T-helper 1 cell treated with Interleukin-12 subunit alpha and Interleukin-12 subunit beta and Interleukin-4 antibody, amounts not matched to agents 30 ng/mL and 1 ng/mL, for 36 hours (primary cell): Measurements from ENCODE around the gene DNTT. TPM values are rescaled to one million over a fixed set of nuclear protein-coding genes. Genes with fewer than 3 reads are reported as not detected.

Source experiments
- intact Hi-C: fragments of 100-400 bp; cut with micrococcal nuclease; formaldehyde crosslinking; loops from one replicate; pipeline ENCODE4 v1.15.1; 2024
- total RNA-seq: library from RNA; stranded (reverse); gene quantifications from 2 replicates; pipeline ENCODE4 v1.2.3, GENCODE V29; 2022

The DNTT gene
- not detected in 2 replicates for total RNA-seq

GRCh38 chr10:96304230-96304629 is at the start of gene DNTT:
Gene DNTT (plus strand): TSS chr10:96304434. CDS start chr10:96304498, 64 bp downstream.
- intact Hi-C loops = no loop called here

GRCh38 chr10:96254976-96255375 is 49.3 kb upstream of the DNTT start:
- intact Hi-C loops = no loop called here

DNA sequence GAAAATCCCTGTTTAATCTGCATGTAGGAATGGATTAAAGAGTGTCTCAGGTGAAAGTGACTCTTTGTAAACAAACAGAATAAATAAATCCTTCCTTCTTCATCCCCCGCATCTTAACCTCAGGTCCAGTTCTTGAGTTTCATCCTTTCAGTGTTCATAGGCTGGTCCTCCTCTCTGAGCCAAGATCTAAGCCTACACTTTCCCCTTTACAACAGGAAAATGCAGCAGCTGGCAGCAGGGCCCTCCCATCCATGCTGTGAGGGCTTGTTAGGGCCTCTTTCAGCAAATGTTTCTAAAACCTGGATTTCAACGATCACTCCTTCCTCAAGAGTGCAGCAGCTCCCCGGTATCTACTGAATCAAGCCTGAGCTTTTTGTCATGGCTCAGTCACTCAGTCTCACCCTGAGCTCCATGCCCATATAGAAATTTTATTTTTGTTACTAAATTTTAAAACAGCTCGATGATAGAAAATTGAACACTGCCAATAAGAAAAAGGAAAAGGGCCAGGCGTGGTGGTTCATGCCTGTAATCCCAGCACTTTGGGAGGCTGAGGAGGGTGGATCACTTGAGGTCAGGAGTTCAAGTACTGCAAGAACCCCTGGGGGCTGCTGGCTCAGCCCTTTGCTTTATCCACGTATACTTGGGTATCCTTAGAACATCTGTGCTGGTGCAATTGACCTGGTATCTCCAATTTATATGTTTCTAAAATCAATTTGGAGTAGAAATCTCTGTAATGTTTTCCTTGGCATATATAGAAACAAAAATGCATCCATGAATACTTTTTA is 48.5 kb upstream of the DNTT start:
- intact Hi-C loops = no loop called here

GRCh38 chr10:96257944-96258343 is 46.3 kb upstream of the DNTT start:
- intact Hi-C loops = no loop called here

DNA sequence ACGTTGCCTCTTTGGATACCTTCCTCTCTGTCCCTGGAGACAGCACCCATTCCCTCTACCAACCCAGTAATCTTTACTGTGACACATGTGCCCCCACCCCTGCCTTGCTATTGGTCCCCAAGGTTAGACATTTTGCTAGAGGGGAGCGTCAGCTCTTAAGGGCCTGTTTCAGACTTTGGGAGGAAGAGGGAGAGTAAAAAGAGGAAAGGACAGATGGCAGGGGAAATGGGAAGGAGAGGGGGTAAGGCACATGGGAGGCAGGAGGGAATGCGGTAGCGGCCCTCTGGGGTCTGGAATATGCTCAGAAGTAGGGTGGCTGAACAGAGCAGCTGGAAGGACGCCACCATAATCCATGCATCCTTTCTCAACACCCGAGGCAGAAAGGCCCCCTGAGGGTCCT is 45.1 kb upstream of the DNTT start:
- intact Hi-C loops = no loop called here

DNA sequence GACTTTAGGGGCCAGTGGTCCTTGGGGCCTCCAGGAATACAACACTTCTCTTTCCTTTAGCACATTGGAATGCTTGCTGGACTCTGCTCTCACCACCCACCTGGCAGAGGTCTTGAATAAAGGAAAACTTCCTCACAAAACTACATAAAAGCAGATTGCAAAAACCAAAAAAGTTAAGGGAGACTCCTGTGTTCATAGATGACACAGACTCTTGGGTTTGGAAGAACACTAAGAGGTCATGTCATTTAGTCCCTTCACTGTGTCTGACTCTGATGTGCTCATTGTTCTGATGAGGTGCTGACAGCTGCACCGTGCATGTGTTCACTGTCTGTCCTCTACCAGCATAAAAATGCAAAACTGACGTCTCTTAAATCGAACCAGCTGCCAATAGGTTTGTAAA is 44.2 kb upstream of the DNTT start:
- intact Hi-C loops = no loop called here

- intact Hi-C loops = no loop called here
These were observed 43.1 kb upstream of the DNTT start for GRCh38 chr10:96261132-96261531.

GRCh38 chr10:96261930-96262329 is 42.3 kb upstream of the DNTT start:
- intact Hi-C loops = no loop called here

GRCh38 chr10:96263176-96263575 is 41.1 kb upstream of the DNTT start:
- intact Hi-C loops = no loop called here

- intact Hi-C loops = no loop called here
These were observed 40.6 kb upstream of the DNTT start for GRCh38 chr10:96263669-96264068.

GRCh38 chr10:96264938-96265337 is 39.3 kb upstream of the DNTT start:
- intact Hi-C loops = no loop called here

GRCh38 chr10:96266118-96266770 is 38.0 kb upstream of the DNTT start:
- intact Hi-C loops = no loop called here

DNA sequence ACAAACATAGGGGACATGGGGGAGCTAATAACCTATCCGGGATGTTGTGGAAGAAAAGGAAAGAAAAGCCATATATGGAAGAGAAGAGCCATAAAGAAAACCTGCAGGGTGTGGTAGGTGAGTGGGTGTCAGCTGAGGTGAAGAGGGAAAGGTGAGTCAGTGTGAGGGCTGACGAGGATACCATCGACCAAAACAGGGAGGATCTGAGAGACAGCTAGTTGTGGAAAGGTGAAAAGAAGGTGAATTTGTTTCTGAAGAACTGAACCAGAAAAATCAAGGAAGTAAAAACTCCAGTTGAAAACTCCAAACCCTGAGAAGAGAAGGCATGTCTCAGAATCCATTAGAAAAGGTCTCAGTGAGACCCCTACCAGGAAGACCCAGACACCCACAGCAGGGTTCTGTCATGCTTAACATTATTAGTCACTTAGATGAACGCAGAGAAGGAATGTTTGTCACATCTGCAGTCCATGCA is 37.0 kb upstream of the DNTT start:
- intact Hi-C loops = no loop called here

- intact Hi-C loops = no loop called here
These were observed 35.8 kb upstream of the DNTT start for GRCh38 chr10:96268341-96268909.

DNA sequence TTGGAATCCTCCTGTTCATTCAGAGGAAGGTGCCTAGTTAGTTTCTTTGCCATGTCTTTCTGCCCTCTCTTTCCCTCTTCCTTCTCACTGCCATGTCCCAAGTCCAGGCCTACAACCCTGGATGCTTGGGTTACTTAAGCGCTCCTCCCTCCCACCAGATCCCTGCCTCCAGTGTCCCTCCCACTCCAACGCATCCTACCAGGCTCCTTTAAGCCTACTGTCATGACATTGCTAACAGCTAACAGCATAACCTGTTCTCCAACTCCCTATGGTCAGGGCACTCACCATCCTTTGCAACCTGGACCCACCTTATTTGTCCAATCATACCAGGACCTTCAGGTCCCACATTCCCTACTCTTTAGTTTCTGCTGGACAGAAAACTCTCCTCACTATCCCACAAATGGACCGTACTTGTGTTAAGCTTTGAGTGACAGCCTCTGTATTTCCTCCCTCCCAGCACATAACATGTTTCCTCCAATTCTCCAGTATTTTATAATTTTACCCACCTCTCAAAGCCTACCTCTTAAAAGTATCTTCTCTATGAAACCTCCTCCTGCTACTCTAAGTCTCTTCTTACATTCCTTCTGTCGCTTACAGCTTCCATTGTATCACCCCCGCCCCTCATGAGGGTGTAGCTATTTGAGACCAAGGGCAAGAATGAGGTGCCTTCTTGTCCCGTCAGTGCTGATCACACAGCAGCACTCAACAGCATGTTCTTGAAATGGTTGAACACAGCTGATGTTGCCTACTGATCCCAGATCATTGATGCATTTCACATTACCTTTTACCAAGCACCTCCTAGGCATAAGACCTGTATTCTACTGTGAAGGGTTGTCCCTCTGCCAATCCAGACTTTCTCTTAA is 34.6 kb upstream of the DNTT start:
- intact Hi-C loops = no loop called here

DNA sequence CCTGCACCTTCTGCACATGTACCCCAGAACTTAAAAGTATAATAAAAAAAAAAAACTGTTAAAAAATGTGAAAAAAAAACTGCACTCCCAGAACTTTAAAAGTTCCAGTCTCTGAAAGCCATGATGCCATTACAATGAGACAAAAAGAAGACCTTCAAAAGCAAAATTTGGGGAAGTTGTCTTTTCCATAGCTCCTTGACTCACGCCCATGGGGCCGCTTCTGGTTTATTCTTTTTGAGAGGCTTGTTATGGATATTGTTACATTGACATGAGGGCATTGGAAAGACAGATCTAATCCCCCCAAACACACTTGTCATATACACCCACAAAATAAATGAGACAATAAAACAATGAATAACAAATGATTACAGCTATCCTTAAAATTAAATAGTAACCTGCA is 33.7 kb upstream of the DNTT start:
- intact Hi-C loops = no loop called here

DNA sequence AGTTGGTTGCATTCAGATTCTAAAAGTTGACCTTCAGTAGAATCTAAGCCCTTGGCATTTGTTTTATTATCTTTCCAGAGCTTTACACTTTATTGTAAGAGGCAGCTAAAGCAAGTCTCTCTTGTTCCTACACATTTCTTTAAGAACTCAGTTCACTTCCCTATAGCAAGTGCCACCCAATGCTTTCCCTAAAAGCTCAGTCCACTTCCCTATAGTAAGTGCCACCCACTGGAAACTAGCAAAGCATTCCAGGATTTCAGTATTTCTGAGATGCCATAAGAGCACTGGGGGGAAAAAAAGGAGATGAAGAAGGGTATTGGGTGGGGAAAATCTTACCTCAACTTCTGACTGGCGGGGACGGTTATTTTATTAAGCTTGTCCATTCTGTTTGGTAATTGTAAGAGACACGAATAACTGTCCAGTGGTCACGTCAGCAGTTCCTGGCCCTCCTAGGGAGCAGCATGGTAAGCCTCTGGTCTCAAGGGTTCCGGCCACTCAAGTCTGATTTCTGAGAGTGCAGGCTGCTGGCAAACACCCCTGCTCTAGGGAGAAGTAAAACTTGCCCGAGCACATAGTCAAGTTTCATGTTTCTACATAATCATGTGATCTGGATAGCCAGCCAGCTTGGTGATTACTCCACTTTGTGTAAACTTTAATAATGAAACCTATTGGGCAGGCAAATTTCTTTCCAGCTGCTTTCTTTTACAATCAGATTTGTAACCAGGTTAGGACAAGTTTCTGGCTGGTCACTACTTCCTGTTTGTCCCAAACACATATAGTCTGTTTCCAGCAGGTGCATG is 33.0 kb upstream of the DNTT start, which contains the start of gene BLNK:
TSS of gene BLNK (minus strand) at position 554 of the 800 bp plus-strand sequence. CDS start at position 383, 171 bp downstream.
- intact Hi-C loops = no loop called here

GRCh38 chr10:96272316-96273280 is 31.6 kb upstream of the DNTT start:
- intact Hi-C loops = no loop called here

DNA sequence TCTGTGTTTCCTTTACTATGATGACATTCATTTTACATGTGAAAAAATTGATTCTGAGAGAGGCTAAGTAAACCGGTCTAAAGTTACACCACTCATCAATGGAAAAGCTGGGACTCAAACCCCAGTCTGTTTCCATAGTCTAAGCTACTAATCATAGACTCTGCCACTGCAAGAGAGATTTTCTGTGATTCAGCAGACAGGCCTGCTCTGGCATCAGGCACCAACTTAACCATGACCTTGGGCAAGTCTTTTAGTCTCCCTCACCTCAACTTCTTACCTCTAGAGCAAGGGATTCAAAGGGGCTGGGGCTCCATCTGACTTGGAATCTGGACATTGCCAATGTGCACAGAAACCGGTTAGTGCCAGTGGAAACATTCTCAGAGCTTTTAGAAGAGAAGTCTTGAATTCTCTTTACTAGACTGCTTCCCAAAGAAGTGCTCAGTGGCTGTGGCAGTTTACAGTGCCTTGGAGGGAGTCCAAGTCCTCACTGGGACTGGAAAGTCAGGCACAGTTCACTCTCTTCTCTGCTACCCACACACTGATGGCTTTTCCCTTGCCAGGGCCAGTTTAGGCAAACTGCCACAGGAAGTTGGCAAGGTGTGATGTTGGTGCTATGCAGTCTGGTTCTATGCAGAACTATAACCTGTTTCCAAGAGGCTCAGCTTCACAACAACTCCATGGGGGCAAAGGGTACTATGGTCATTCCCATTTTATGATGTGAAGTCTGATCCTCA is 28.4 kb upstream of the DNTT start:
- intact Hi-C loops = no loop called here
